Subcutaneous abdominal adipose tissue (tissue), 5 donors: ENCODE data around the gene TSPAN10.
"Not testable (repeated sequence)": the region's sequence is repeated elsewhere in the genome, so short reads cannot be mapped to it uniquely, and the experiment has no call there.

Source experiments
- H3K27ac ChIP-seq: one replicate; pipeline ENCODE4 v1.7.0; 2013; ENCODE audit warnings: low read depth, mild to moderate bottlenecking, inconsistent platforms, low read length, moderate library complexity
- H3K27me3 ChIP-seq, 5 donors: one replicate each; pipeline ENCODE4 v1.7.0; 2013; ENCODE audit warnings: low read length in 5 of 5, inconsistent platforms in 1 of 5; ENCODE audit not compliant: control insufficient read depth in 5 of 5, insufficient read depth in 4 of 5
- H3K36me3 ChIP-seq, 5 donors: one replicate each; pipeline ENCODE4 v1.7.0; 2013; ENCODE audit warnings: low read length in 5 of 5; ENCODE audit not compliant: control insufficient read depth in 5 of 5, insufficient read depth in 5 of 5
- H3K4me1 ChIP-seq, 5 donors: one replicate each; pipeline ENCODE4 v1.7.0; 2013; ENCODE audit warnings: low read length in 5 of 5, mild to moderate bottlenecking in 3 of 5, moderate library complexity in 1 of 5; ENCODE audit not compliant: control insufficient read depth in 5 of 5, insufficient read depth in 5 of 5
- H3K4me3 ChIP-seq, 5 donors: one replicate each; pipeline ENCODE4 v1.7.0; 2013; ENCODE audit warnings: low read length in 5 of 5, low read depth in 1 of 5
- H3K9ac ChIP-seq, 5 donors: one replicate each; pipeline ENCODE4 v1.7.0; 2013; ENCODE audit warnings: low read length in 5 of 5, mild to moderate bottlenecking in 4 of 5, moderate library complexity in 3 of 5
- H3K9me3 ChIP-seq, 5 donors: one replicate each; pipeline ENCODE4 v1.7.0; 2013; ENCODE audit warnings: low read length in 5 of 5; ENCODE audit not compliant: control insufficient read depth in 5 of 5
- donor health status: healthy.
- donor health status: healthy.
- donor health status: healthy.
- donor health status: healthy.
- donor health status: healthy.

The TSPAN10 gene

GRCh38 chr17:81608082-81608481, 28.9 kb upstream of the TSPAN10 start:
- Histone ChIP-seq H3K9ac (peak overlapping the region in 1 of 5 donors; percentile 13), H3K27ac (no peak overlapping the region), H3K36me3 (peaks cover 12 to 85% (median 68%) of the 10 kb centered on the region in 5 donors)

GRCh38 chr17:81608605-81609004, 28.4 kb upstream of the TSPAN10 start:
- Histone ChIP-seq H3K36me3 (peaks cover 10 to 85% (median 71%) of the 10 kb centered on the region in 5 donors), H3K27ac (peak overlapping the region; percentile 41), H3K9me3 (no peaks in the 10 kb centered on the region), H3K9ac (no peak overlapping the region), H3K4me1 (peaks cover 2 to 31% (median 21%) of the 10 kb centered on the region in 5 donors), H3K27me3 (no peaks in the 10 kb centered on the region), H3K4me3 (no peak overlapping the region)

More at GRCh38 chr17:81608082-81608481, 28.9 kb upstream of the TSPAN10 start:
- Histone ChIP-seq H3K4me3 (no peak overlapping the region), H3K27me3 (no peaks in the 10 kb centered on the region), H3K9me3 (no peaks in the 10 kb centered on the region), H3K4me1 (peaks cover 0 to 27% (median 21%) of the 10 kb centered on the region in 5 donors)

GRCh38 chr17:81609541-81610311, 27.3 kb upstream of the TSPAN10 start:
- Histone ChIP-seq H3K9ac (peak overlapping the region in 1 of 5 donors; percentile 6), H3K27me3 (no peaks in the 10 kb centered on the region), H3K9me3 (no peaks in the 10 kb centered on the region), H3K27ac (peak overlapping the region; percentile 41), H3K36me3 (peaks cover 5 to 79% (median 63%) of the 10 kb centered on the region in 5 donors), H3K4me1 (peaks cover 5 to 42% (median 32%) of the 10 kb centered on the region in 5 donors), H3K4me3 (no peak overlapping the region)

- Histone ChIP-seq H3K27me3 (no peaks in the 10 kb centered on the region), H3K4me3 (no peak overlapping the region), H3K27ac (no peak overlapping the region), H3K9me3 (no peaks in the 10 kb centered on the region), H3K36me3 (peaks cover 4 to 72% (median 58%) of the 10 kb centered on the region in 5 donors), H3K9ac (no peak overlapping the region), H3K4me1 (peaks cover 5 to 52% (median 43%) of the 10 kb centered on the region in 5 donors)
These were observed 24.6 kb upstream of the TSPAN10 start for GRCh38 chr17:81612172-81612970.

DNA sequence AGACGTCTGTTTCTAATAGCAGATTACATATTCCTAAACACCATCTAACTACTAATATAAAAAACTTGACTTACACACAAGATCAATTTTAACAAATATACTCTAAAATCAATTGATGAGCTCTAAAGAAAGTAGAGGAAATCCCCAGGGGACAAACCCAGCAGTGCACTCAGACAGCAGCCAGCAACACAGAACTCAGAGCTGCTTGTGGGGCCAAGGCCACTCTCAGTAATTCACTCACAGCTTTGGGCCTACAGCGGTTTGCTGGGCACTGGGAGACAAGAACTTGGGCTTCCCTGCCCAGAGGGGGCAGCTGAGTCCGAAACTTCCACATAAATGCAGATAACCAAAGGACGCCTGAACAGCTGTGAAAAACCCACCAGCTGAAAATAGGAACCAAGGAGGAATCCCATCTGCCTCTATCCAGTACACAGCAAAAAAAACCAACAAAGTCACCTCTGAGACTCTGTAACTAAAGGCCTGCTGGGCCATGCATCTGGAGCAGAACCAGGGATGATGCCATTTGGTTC, 21.5 kb upstream of the TSPAN10 start:
- Histone ChIP-seq H3K4me3 (no peak overlapping the region), H3K27ac (peak overlapping the region; percentile 81), H3K9me3 (no peaks in the 10 kb centered on the region), H3K4me1 (peaks cover 4 to 25% (median 22%) of the 10 kb centered on the region in 5 donors), H3K27me3 (no peaks in the 10 kb centered on the region), H3K9ac (peak overlapping the region in 1 of 5 donors; percentile 25), H3K36me3 (peaks cover 0 to 52% (median 36%) of the 10 kb centered on the region in 5 donors)

DNA sequence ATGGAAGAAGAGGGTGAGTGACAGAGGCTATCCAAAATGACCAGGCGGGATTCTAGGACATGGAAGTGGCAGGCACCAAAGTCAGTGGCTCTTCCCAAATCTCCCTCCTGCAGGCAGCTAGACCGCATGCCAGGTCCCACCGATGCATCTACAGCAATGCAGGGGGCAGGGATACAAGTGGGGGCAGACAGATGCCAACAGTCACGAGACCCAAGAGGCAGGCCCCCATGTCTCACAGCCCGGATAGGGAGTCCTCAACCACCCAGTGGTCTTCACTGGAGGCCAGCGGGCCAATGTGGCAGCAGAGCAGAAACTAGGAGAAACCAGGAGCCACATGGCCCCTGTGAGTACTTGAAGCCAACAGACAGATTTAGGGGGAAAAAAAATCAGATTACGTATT, 20.1 kb upstream of the TSPAN10 start:
- Histone ChIP-seq H3K4me1 (peaks cover 8 to 35% (median 33%) of the 10 kb centered on the region in 5 donors), H3K4me3 (no peak overlapping the region), H3K27me3 (no peaks in the 10 kb centered on the region), H3K27ac (no peak overlapping the region), H3K9me3 (no peaks in the 10 kb centered on the region), H3K9ac (no peak overlapping the region), H3K36me3 (peaks cover 0 to 62% (median 49%) of the 10 kb centered on the region in 5 donors)

DNA sequence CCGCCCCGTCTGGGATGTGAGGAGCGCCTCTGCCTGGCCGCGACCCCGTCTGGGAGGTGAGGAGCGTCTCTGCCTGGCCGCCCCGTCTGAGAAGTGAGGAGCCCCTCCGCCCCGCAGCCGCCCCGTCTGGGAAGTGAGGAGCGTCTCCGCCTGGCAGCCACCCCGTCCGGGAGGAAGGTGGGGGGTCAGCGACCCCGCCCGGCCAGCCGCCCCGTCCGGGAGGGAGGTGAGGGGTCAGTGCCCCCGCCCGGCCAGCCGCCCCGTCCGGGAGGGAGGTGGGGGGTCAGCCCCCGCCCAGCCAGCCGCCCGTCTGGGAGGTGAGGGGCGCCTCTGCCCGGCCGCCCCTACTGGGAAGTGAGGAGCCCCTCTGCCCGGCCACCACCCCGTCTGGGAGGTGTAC, 18.7 kb upstream of the TSPAN10 start:
- peaks cover 0 to 56% (median 43%) of the 10 kb centered on the region in 5 donors for H3K36me3 ChIP-seq
- H3K4me3 ChIP-seq: not testable (repeated sequence)

DNA sequence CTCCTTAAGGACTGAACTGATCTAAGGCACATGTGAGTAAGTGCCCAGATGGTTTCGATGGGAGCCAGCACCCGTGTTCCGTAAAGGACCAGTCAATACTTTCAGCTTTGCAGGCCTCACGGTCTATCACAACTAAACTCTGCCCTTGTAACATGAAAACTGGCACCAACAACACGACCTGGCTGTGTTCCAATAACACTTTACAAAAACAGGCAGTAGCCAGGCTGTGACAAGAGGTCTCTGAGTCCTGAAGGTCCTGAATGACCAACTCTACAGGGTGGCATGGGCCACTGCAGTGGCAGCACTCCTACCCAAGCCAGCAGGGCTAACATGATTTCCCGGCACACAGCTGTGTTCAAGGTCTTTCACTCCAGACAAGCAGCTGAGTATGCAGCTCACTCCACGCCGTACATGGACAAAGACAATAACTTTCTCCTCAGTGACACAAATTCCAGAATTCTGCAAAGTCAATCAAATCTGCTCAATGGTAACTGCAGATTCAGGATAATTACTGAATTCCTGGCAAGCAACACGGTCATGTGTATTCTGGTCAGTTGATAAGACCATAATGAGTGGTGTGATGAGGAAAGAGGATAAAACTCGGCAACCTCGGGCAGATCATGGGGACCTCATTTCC, 15.4 kb upstream of the TSPAN10 start:
- Histone ChIP-seq H3K27ac (peak overlapping the region; percentile 1), H3K36me3 (peaks cover 0 to 69% (median 62%) of the 10 kb centered on the region in 5 donors), H3K4me1 (peaks cover 4 to 15% (median 12%) of the 10 kb centered on the region in 5 donors), H3K27me3 (no peaks in the 10 kb centered on the region), H3K4me3 (no peak overlapping the region), H3K9me3 (no peaks in the 10 kb centered on the region), H3K9ac (peak overlapping the region in 1 of 5 donors; percentile 19)

More for the DNA sequence above, 18.7 kb upstream of the TSPAN10 start:
- H3K9ac ChIP-seq, H3K9me3 ChIP-seq, H3K27ac ChIP-seq, H3K27me3 ChIP-seq: not testable (repeated sequence)
- peaks cover 8 to 38% (median 33%) of the 10 kb centered on the region in 5 donors for H3K4me1 ChIP-seq

DNA sequence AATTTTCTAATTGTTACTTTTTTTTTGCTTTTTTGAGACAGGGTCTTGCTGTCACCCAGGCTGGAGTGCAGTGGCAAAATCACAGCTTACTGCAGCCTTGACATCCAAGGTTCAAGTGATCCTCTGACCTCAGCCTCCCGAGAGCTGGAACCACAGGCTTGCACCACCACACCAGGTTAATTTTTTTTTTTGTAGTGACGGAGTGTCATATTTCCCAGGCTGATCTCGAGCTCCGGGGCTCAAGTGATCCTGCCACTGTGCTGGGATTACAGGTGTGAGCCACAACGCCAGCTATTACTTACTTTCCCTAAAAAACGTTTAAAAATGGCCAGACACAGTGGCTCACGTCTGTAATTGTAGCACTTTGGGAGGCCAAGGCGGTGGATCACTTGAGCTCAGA, 6.7 kb upstream of the TSPAN10 start:
- Histone ChIP-seq H3K36me3 (peaks cover 11 to 49% (median 37%) of the 10 kb centered on the region in 5 donors), H3K4me1 (peaks cover 0 to 20% (median 13%) of the 10 kb centered on the region in 5 donors)

More for the DNA sequence above, 6.7 kb upstream of the TSPAN10 start:
- H3K27ac ChIP-seq: no peak overlapping the region
- no peak overlapping the region for H3K9ac ChIP-seq
- no peaks in the 10 kb centered on the region for H3K9me3 ChIP-seq
- no peak overlapping the region for H3K4me3 ChIP-seq
- H3K27me3 ChIP-seq: no peaks in the 10 kb centered on the region
